HFFc6 (cell line): ENCODE data around the gene SOX15. TPM values are rescaled to one million over a fixed set of nuclear protein-coding genes. Genes with fewer than 3 reads are reported as not detected.

Experiments used
- DNase-seq: peaks from one replicate; pipeline ENCODE4 v3.0.0-alpha.2; 2018
- H3K27ac Mint-ChIP-seq: 2 replicates; pipeline ENCODE4 v1.8.0; 2020; ENCODE audit warnings: mild to moderate bottlenecking, mixed read lengths
- H3K27me3 Mint-ChIP-seq: 2 replicates; pipeline ENCODE4 v1.8.0; 2021; ENCODE audit warnings: mild to moderate bottlenecking, moderate library complexity, mixed read lengths; ENCODE audit not compliant: insufficient read depth
- H3K36me3 Mint-ChIP-seq: 2 replicates; pipeline ENCODE4 v1.8.0; 2021; ENCODE audit warnings: low read depth, mixed read lengths
- H3K4me1 Mint-ChIP-seq: 2 replicates; pipeline ENCODE4 v1.8.0; 2020; ENCODE audit warnings: low read depth, mixed read lengths
- H3K4me3 Mint-ChIP-seq: 2 replicates; pipeline ENCODE4 v1.8.0; 2020; ENCODE audit warnings: mild to moderate bottlenecking, moderate library complexity, mixed read lengths
- H3K9me3 Mint-ChIP-seq: 2 replicates; pipeline ENCODE4 v1.8.0; 2020; ENCODE audit warnings: mild to moderate bottlenecking, mixed read lengths
- total RNA-seq, 6 experiments: library from RNA; stranded (reverse); fragmentation: NEBNext Ultra II Directional; extraction: Animal tissue kit (Norgen Biotek cat#: 25700); gene quantifications; 2 replicates in 1 of 6; 3 replicates in 5 of 6; pipeline ENCODE4 v1.2.3, GENCODE V29; 2021
- TF ChIP-seq, protein P1 (sequence below): fragments of 200-600 bp; sonication (generic); IDR thresholded peaks from 2 replicates; pipeline ENCODE4 v1.5.0; 2021; ENCODE audit warnings: antibody characterized with exemption, mild to moderate bottlenecking

Gene SOX15
- total RNA-seq, 6 experiments from 2014 or later, result 0.62 to 1.0 (median 0.81) TPM

GRCh38 chr17:7538891-7539545 is 50.9 kb downstream of the SOX15 start:
- TF ChIP-seq, protein P1, sequence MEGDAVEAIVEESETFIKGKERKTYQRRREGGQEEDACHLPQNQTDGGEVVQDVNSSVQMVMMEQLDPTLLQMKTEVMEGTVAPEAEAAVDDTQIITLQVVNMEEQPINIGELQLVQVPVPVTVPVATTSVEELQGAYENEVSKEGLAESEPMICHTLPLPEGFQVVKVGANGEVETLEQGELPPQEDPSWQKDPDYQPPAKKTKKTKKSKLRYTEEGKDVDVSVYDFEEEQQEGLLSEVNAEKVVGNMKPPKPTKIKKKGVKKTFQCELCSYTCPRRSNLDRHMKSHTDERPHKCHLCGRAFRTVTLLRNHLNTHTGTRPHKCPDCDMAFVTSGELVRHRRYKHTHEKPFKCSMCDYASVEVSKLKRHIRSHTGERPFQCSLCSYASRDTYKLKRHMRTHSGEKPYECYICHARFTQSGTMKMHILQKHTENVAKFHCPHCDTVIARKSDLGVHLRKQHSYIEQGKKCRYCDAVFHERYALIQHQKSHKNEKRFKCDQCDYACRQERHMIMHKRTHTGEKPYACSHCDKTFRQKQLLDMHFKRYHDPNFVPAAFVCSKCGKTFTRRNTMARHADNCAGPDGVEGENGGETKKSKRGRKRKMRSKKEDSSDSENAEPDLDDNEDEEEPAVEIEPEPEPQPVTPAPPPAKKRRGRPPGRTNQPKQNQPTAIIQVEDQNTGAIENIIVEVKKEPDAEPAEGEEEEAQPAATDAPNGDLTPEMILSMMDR, result no peak
- H3K9me3 Mint-ChIP-seq, result peaks cover 33% of the 10 kb centered on the region
- peaks cover 14% of the 10 kb centered on the region for H3K27me3 Mint-ChIP-seq
- H3K4me3 Mint-ChIP-seq, result no peak overlapping the region
- 0 out of 2 replicates have a peak, but pooled peaks cover 6% of the 10 kb centered on the region for H3K4me1 Mint-ChIP-seq
- H3K36me3 Mint-ChIP-seq, result peaks cover 26% of the 10 kb centered on the region
- DNase-seq, result no peak
- no peak overlapping the region for H3K27ac Mint-ChIP-seq

Other genes with a start within 250 kb of the SOX15 start
- 10 to 100 TPM; 11.2 to 14.5 (median 12.6) TPM for gene KCTD11, start 237.9 kb downstream of the SOX15 start, total RNA-seq
- gene TMEM95, start 234.9 kb downstream of the SOX15 start, total RNA-seq, result not detected
- under 1 TPM; 0.20 to 0.41 (median 0.26) TPM for gene TNK1, start 209.0 kb downstream of the SOX15 start, total RNA-seq
- gene PLSCR3, start 195.6 kb downstream of the SOX15 start, total RNA-seq, result 100 to 1,000 TPM in 1 of 6 experiments, 10 to 100 TPM in 5; 85.6 to 114 (median 98.5) TPM
- 10 to 100 TPM; 52.2 to 79.1 (median 72.3) TPM for gene TMEM256, start 186.0 kb downstream of the SOX15 start, total RNA-seq
- gene NLGN2, start 182.2 kb downstream of the SOX15 start, total RNA-seq, result 10 to 100 TPM; 41.3 to 57.3 (median 46.2) TPM
- gene SPEM1, start 169.8 kb downstream of the SOX15 start, total RNA-seq, result not detected
- gene SPEM2, start 164.5 kb downstream of the SOX15 start, total RNA-seq, result not detected
- gene SPEM3, start 161.2 kb downstream of the SOX15 start, total RNA-seq, result not detected
- gene TMEM102, start 154.7 kb downstream of the SOX15 start, total RNA-seq, result 1 to 10 TPM; 2.2 to 2.9 (median 2.8) TPM
- under 1 TPM in 3 of 6 experiments, not detected in 3; 0.10 to 0.31 (median 0.24) TPM for gene FGF11, start 150.6 kb downstream of the SOX15 start, total RNA-seq
- 1 to 10 TPM; 2.0 to 2.8 (median 2.4) TPM for gene CHRNB1, start 145.0 kb downstream of the SOX15 start, total RNA-seq
- 10 to 100 TPM; 62.7 to 75.9 (median 68.6) TPM for gene ZBTB4, start 110.5 kb downstream of the SOX15 start, total RNA-seq
- gene SLC35G6, start 108.6 kb downstream of the SOX15 start, total RNA-seq, result not detected
- 100 to 1,000 TPM; 111 to 127 (median 118) TPM for gene POLR2A, start 105.7 kb downstream of the SOX15 start, total RNA-seq
- 10 to 100 TPM; 22.0 to 28.3 (median 25.4) TPM for gene TNFSF12, start 41.0 kb downstream of the SOX15 start, total RNA-seq
- 1 to 10 TPM; 1.2 to 2.8 (median 1.5) TPM for gene TNFSF13, start 31.3 kb downstream of the SOX15 start, total RNA-seq
- gene SENP3, start 28.2 kb downstream of the SOX15 start, total RNA-seq, result 10 to 100 TPM; 53.9 to 70.3 (median 60.3) TPM
- 10 to 100 TPM; 46.6 to 71.7 (median 68.5) TPM for gene CD68, start 10.5 kb downstream of the SOX15 start, total RNA-seq
- 10 to 100 TPM; 59.2 to 91.2 (median 68.6) TPM for gene MPDU1, start 6.2 kb downstream of the SOX15 start, total RNA-seq
- gene FXR2, start 24.8 kb upstream of the SOX15 start, total RNA-seq, result 10 to 100 TPM; 49.3 to 62.3 (median 51.5) TPM
- 10 to 100 TPM; 39.2 to 55.0 (median 43.5) TPM for gene SAT2, start 37.7 kb upstream of the SOX15 start, total RNA-seq
- 1 to 10 TPM in 1 of 6 experiments, under 1 TPM in 5; 0.36 to 1.2 (median 0.79) TPM for gene SHBG, start 40.0 kb upstream of the SOX15 start, total RNA-seq
- gene ATP1B2, start 60.8 kb upstream of the SOX15 start, total RNA-seq, result not detected
- gene TP53, start 97.4 kb upstream of the SOX15 start, total RNA-seq, result 10 to 100 TPM; 68.1 to 84.3 (median 75.4) TPM
- gene WRAP53, start 98.4 kb upstream of the SOX15 start, total RNA-seq, result 10 to 100 TPM in 5 of 6 experiments, 1 to 10 TPM in 1; 8.6 to 18.2 (median 15.2) TPM
- gene EFNB3, start 115.1 kb upstream of the SOX15 start, total RNA-seq, result under 1 TPM; 0.12 to 0.34 (median 0.24) TPM
- gene DNAH2, start 127.7 kb upstream of the SOX15 start, total RNA-seq, result not detected
- 10 to 100 TPM; 10.4 to 15.2 (median 11.6) TPM for gene KDM6B, start 244.1 kb upstream of the SOX15 start, total RNA-seq